Anterior cingulate cortex (tissue), 58 donors: ENCODE data around the gene ID1.
"Not testable (repeated sequence)": the region's sequence is repeated elsewhere in the genome, so short reads cannot be mapped to it uniquely, and the experiment has no call there.

ENCODE experiments used
- DNase-seq, 58 donors: peaks; one replicate each; lab custom pipeline; 2025; lab: John Stamatoyannopoulos, UW

The ID1 gene

GRCh38 chr20:31630187-31630790 lies 25.2 kb downstream of the ID1 start:
- peak in 4 of 58 donors; percentile 4 to 30 (median 16) for DNase-seq

- DNase-seq = no peak
Measured at GRCh38 chr20:31632548-31633338, 27.7 kb downstream of the ID1 start.

- DNase-seq = no peak
Measured at GRCh38 chr20:31633339-31633914, 28.3 kb downstream of the ID1 start.

GRCh38 chr20:31637660-31638059 lies 32.6 kb downstream of the ID1 start, which contains the start of gene COX4I2:
Gene COX4I2, plus strand, starts transcription at chr20:31637912. Its CDS starts 1,106 bp downstream, at chr20:31639018.
- DNase-seq = no peak

GRCh38 chr20:31638317-31638716 lies 33.2 kb downstream of the ID1 start:
- no peak for DNase-seq

GRCh38 chr20:31638816-31639215 lies 33.7 kb downstream of the ID1 start:
- DNase-seq = no peak

GRCh38 chr20:31640259-31640658 lies 35.2 kb downstream of the ID1 start:
- no peak for DNase-seq

GRCh38 chr20:31641391-31641790 lies 36.3 kb downstream of the ID1 start:
- DNase-seq = no peak

- DNase-seq = no peak
Measured at GRCh38 chr20:31642837-31643236, 37.7 kb downstream of the ID1 start.

GRCh38 chr20:31643522-31643921 lies 38.4 kb downstream of the ID1 start:
- DNase-seq = no peak

- no peak for DNase-seq
Measured at GRCh38 chr20:31644701-31645100, 39.6 kb downstream of the ID1 start.

- not testable (repeated sequence) for DNase-seq
Measured at GRCh38 chr20:31648104-31648503, 43.0 kb downstream of the ID1 start.

- no peak for DNase-seq
Measured at GRCh38 chr20:31652917-31653396, 47.9 kb downstream of the ID1 start.

GRCh38 chr20:31653561-31653960 lies 48.5 kb downstream of the ID1 start:
- DNase-seq = no peak

GRCh38 chr20:31654534-31654933 lies 49.4 kb downstream of the ID1 start:
- no peak for DNase-seq
